Dermis microvascular lymphatic vessel endothelial cell (primary cell): ENCODE data around the gene CCZ1. TPM values are rescaled to one million over a fixed set of nuclear protein-coding genes. Genes with fewer than 3 reads are reported as not detected.
"Not testable (repeated sequence)": the region's sequence is repeated elsewhere in the genome, so short reads cannot be mapped to it uniquely, and the experiment has no call there.

Experiments used
- DNase-seq, 2 donors: peaks; one replicate each; pipeline versions ENCODE4 v3.0.0 to v3.0.0-alpha.2; 2010; ENCODE audit warnings: low read depth in 2 of 2
- total RNA-seq: library from RNA; depleted of rRNA; stranded (reverse); fragments of >200 nt; gene quantifications from 2 replicates; pipeline ENCODE4 v1.2.1, GENCODE V29; 2014

The CCZ1 gene
- total RNA-seq, result 70.9 and 99.0 TPM in 2 replicates

GRCh38 chr7:5898480-5899224 is at the start of gene CCZ1:
Gene CCZ1 (plus strand): TSS chr7:5898733. CDS start chr7:5898800, 67 bp downstream.
- DNase-seq, result peak; percentile 4 to 69

- DNase-seq, result no peak
Observed at GRCh38 chr7:5850944-5851343, 47.6 kb upstream of the CCZ1 start.

GRCh38 chr7:5854738-5855137 is 43.8 kb upstream of the CCZ1 start:
- DNase-seq, result no peak

GRCh38 chr7:5857041-5857575 is 41.4 kb upstream of the CCZ1 start:
- DNase-seq, result not testable (repeated sequence)

- DNase-seq, result not testable (repeated sequence)
Observed at GRCh38 chr7:5858494-5858893, 40.0 kb upstream of the CCZ1 start.

GRCh38 chr7:5861281-5861680 is 37.3 kb upstream of the CCZ1 start:
- not testable (repeated sequence) for DNase-seq

GRCh38 chr7:5862753-5863366 is 35.7 kb upstream of the CCZ1 start:
- not testable (repeated sequence) for DNase-seq

GRCh38 chr7:5865279-5865931 is 33.1 kb upstream of the CCZ1 start:
- DNase-seq, result not testable (repeated sequence)

- no peak for DNase-seq
Observed at GRCh38 chr7:5867060-5867459, 31.5 kb upstream of the CCZ1 start.

- DNase-seq, result not testable (repeated sequence)
Observed at GRCh38 chr7:5868928-5869341, 29.6 kb upstream of the CCZ1 start.

GRCh38 chr7:5869691-5870090 is 28.8 kb upstream of the CCZ1 start:
- DNase-seq, result no peak

- no peak for DNase-seq
Observed at GRCh38 chr7:5870311-5870710, 28.2 kb upstream of the CCZ1 start.

- no peak for DNase-seq
Observed at GRCh38 chr7:5872326-5872725, 26.2 kb upstream of the CCZ1 start.

- DNase-seq, result not testable (repeated sequence)
Observed at GRCh38 chr7:5879591-5879990, 18.9 kb upstream of the CCZ1 start.

GRCh38 chr7:5880106-5880505 is 18.4 kb upstream of the CCZ1 start:
- DNase-seq, result not testable (repeated sequence)

- DNase-seq, result not testable (repeated sequence)
Observed at GRCh38 chr7:5884431-5884830, 14.1 kb upstream of the CCZ1 start.

GRCh38 chr7:5888021-5888420 is 10.5 kb upstream of the CCZ1 start:
- not testable (repeated sequence) for DNase-seq

- DNase-seq, result not testable (repeated sequence)
Observed at GRCh38 chr7:5890244-5890643, 8.3 kb upstream of the CCZ1 start.

GRCh38 chr7:5892498-5892897 is 6.0 kb upstream of the CCZ1 start:
- DNase-seq, result no peak

GRCh38 chr7:5897369-5897919 is 1.1 kb upstream of the CCZ1 start:
- not testable (repeated sequence) for DNase-seq

GRCh38 chr7:5903002-5903401 is 4.5 kb downstream of the CCZ1 start:
- not testable (repeated sequence) for DNase-seq

GRCh38 chr7:5904726-5905125 is 6.2 kb downstream of the CCZ1 start:
- not testable (repeated sequence) for DNase-seq
